ENCODE data around the gene ARHGAP15. TPM values are rescaled to one million over a fixed set of nuclear protein-coding genes. Genes with fewer than 3 reads are reported as not detected.

Gene ARHGAP15
- total RNA-seq, 2 donors from 2014 or later: 277 to 309 TPM

- Mint-ChIP-seq H3K36me3 (ENCODE audit: low read depth) (no peaks in the 10 kb centered on the region), H3K27ac (no peak overlapping the region), H3K4me3 (no peak overlapping the region), H3K4me1 (peaks cover 30% of the 10 kb centered on the region), H3K27me3 (no peaks in the 10 kb centered on the region)
- ATAC-seq (no peak), DNase-seq (no peak)
- H3K9me3 ChIP-seq (ENCODE audit: control insufficient read depth, low read length, poor library complexity, severe bottlenecking): no peaks in the 10 kb centered on the region
Measured at GRCh38 chr2:143333847-143334246, 204.6 kb downstream of the ARHGAP15 start.

DNA sequence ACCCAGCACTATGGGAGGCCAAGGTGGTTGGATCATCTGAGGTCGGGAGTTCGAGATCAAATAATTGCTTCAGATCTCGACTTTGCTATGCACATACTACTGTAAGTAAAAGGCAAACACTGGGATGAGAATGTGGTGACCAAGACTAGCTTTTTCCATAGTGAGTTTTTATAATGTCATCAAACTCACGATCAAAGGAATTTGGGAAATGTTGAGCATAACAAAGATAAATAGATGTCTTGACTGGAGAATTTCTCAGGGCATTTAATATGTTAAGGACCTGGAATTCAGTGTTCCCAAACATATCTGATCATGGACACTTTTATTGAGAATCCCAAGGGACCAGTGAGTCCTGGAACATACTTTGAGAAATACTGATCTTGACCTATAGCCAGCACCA, 205.6 kb downstream of the ARHGAP15 start:
- DNase-seq: no peak
- H3K27ac Mint-ChIP-seq: no peak overlapping the region
- no peak overlapping the region for H3K4me3 Mint-ChIP-seq
- ATAC-seq: no peak
- H3K9me3 ChIP-seq (ENCODE audit: control insufficient read depth, low read length, poor library complexity, severe bottlenecking): no peaks in the 10 kb centered on the region
- no peaks in the 10 kb centered on the region for H3K27me3 Mint-ChIP-seq
- H3K4me1 Mint-ChIP-seq: peaks cover 29% of the 10 kb centered on the region
- no peaks in the 10 kb centered on the region for H3K36me3 Mint-ChIP-seq (ENCODE audit: low read depth)

- peaks cover 37% of the 10 kb centered on the region for H3K4me1 Mint-ChIP-seq
- H3K4me3 Mint-ChIP-seq: peak overlapping the region; percentile 21
- peak overlapping the region; percentile 63 for H3K27ac Mint-ChIP-seq
- ATAC-seq (no peak), DNase-seq (no peak)
- no peaks in the 10 kb centered on the region for H3K27me3 Mint-ChIP-seq
- H3K36me3 Mint-ChIP-seq (ENCODE audit: low read depth): no peaks in the 10 kb centered on the region
- no peaks in the 10 kb centered on the region for H3K9me3 ChIP-seq (ENCODE audit: control insufficient read depth, low read length, poor library complexity, severe bottlenecking)
Measured at GRCh38 chr2:143336719-143337210, 207.5 kb downstream of the ARHGAP15 start.

DNA sequence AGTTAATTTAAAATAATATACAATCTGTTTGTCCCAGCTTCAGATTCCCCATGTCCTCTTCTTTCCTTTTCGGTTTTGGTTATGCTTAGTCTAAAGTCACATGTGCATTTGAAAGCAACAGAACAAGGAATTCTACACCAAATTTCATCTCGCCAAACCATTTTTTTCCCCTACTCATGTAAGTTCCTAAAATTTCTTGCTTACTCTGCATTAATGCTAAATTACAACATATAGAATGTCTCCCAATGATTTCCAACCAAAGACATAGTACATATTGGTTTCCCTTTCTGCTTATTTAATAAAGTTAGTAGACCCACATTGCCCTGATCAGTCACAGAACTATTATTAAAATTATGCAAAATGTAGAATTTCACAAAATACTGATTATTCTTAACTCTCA, 212.3 kb downstream of the ARHGAP15 start:
- DNase-seq (no peak), ATAC-seq (no peak)
- Mint-ChIP-seq H3K4me1 (peaks cover 45% of the 10 kb centered on the region), H3K36me3 (ENCODE audit: low read depth) (no peaks in the 10 kb centered on the region), H3K4me3 (no peak overlapping the region), H3K27ac (no peak overlapping the region), H3K27me3 (no peaks in the 10 kb centered on the region)
- H3K9me3 ChIP-seq (ENCODE audit: control insufficient read depth, low read length, poor library complexity, severe bottlenecking): no peaks in the 10 kb centered on the region

GRCh38 chr2:143344780-143345179, 215.6 kb downstream of the ARHGAP15 start:
- no peaks in the 10 kb centered on the region for H3K36me3 Mint-ChIP-seq (ENCODE audit: low read depth)
- H3K27me3 Mint-ChIP-seq: no peaks in the 10 kb centered on the region
- peaks cover 33% of the 10 kb centered on the region for H3K4me1 Mint-ChIP-seq
- no peak overlapping the region for H3K4me3 Mint-ChIP-seq
- H3K9me3 ChIP-seq (ENCODE audit: control insufficient read depth, low read length, poor library complexity, severe bottlenecking): no peaks in the 10 kb centered on the region
- no peak for ATAC-seq
- no peak for DNase-seq
- peak overlapping the region; percentile 39 for H3K27ac Mint-ChIP-seq

DNA sequence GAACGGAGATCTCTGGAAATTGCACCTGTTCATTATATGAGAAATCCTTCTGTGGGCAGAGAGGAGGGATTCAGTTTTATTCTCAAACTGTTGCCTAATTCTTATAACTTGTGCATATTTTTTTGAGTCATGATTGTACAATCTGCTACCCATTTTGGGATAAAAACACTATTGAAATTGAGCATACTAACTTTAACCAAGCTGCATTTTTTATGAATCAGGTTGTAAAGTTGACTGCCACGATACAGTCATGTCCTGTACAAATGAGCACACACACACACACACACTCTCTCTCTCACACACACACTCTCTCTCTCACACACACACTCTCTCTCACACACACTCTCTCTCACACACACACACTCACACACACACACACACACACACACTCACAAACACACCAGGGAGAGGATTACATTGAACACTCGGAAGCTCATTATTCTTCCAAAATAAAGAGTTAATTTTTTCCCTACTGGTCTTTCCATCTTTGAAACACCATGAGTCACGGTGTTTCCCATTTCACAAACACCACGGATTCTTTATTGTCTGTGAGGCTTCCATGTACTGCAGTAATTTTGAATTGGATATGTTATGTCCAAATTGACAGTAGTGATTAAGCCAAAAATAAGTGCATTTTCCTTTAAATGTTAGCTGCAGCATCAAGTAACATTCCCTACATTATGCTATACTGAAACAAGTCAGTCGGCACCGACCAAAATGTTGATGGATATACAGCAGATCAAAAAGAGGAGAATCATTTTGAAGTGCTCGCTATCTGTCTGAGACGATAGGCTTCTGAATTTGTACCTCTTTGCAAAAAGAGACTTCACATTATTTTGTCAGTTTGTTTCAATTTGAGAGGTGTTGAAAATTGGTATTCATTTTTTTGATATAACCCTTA, 216.9 kb downstream of the ARHGAP15 start:
- no peaks in the 10 kb centered on the region for H3K27me3 Mint-ChIP-seq
- no peak for DNase-seq
- H3K9me3 ChIP-seq (ENCODE audit: control insufficient read depth, low read length, poor library complexity, severe bottlenecking): no peaks in the 10 kb centered on the region
- H3K27ac Mint-ChIP-seq: peak overlapping the region; percentile 9
- no peak for ATAC-seq
- no peaks in the 10 kb centered on the region for H3K36me3 Mint-ChIP-seq (ENCODE audit: low read depth)
- peak overlapping the region; percentile 10 for H3K4me3 Mint-ChIP-seq
- peaks cover 25% of the 10 kb centered on the region for H3K4me1 Mint-ChIP-seq

GRCh38 chr2:143347271-143347695, 218.1 kb downstream of the ARHGAP15 start:
- Mint-ChIP-seq H3K27ac (no peak overlapping the region), H3K4me1 (peaks cover 24% of the 10 kb centered on the region), H3K27me3 (no peaks in the 10 kb centered on the region), H3K4me3 (no peak overlapping the region), H3K36me3 (ENCODE audit: low read depth) (no peaks in the 10 kb centered on the region)
- no peaks in the 10 kb centered on the region for H3K9me3 ChIP-seq (ENCODE audit: control insufficient read depth, low read length, poor library complexity, severe bottlenecking)
- ATAC-seq: no peak
- no peak for DNase-seq

DNA sequence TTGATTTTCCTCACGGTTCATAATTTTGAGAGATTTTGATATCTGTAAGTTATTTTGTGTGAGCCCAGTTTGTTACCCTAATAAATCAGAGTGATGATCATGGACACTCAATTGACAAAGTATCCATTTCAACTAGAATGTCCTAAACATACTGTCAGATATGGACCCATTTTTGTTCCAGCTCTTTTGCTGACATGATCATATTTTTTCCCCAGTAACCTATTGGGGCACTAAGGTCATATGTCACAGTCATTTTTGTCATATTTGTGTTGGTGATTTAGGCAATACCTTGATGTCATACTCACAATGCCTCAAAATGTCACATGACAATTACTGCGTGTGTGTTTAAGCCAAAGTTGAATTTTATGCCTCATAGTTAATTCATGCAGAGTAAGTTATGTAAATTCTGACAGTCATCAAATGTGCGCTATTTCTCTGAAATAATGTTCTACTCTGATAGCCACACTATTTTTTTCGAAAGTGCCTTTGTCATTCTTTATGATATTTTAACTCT, 218.7 kb downstream of the ARHGAP15 start:
- ATAC-seq: no peak
- H3K9me3 ChIP-seq (ENCODE audit: control insufficient read depth, low read length, poor library complexity, severe bottlenecking): no peaks in the 10 kb centered on the region
- no peak for DNase-seq
- Mint-ChIP-seq H3K27ac (no peak overlapping the region), H3K4me1 (peaks cover 20% of the 10 kb centered on the region), H3K27me3 (no peaks in the 10 kb centered on the region), H3K4me3 (no peak overlapping the region), H3K36me3 (ENCODE audit: low read depth) (no peaks in the 10 kb centered on the region)

DNA sequence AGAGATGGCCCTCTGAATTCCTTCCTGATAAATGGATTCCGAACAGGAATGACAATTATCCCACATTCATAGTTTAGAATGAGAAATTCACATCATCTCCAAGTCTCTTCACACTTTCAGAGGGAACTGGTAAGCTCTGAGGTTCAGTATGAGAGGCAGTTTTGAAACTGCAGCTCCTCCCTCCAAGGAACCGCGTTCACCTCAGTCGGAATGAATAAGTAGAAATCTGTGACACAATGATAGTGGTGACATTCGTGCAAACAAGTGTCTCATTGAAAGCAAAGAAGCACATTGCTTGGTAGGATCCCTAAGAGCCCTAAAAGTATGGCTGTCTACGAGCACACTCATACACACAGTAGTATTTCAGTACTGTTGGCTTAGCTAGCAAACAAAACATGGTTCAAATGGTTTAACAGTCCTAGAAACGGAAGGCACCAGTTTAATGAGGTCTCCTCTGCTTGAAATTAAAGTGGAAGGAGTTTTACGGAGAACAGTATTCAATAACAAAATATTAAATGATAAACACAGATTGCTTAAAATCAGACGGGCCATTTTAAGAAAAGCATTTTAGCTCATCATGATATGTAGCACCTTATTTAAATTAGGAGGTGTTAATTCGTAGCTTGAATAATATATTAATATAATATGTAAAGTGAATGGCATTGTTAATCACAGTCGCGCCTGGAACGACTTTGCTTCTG, 225.0 kb downstream of the ARHGAP15 start:
- no peaks in the 10 kb centered on the region for H3K9me3 ChIP-seq (ENCODE audit: control insufficient read depth, low read length, poor library complexity, severe bottlenecking)
- DNase-seq (no peak), ATAC-seq (no peak)
- peaks cover 13% of the 10 kb centered on the region for H3K4me1 Mint-ChIP-seq
- H3K36me3 Mint-ChIP-seq (ENCODE audit: low read depth): no peaks in the 10 kb centered on the region
- no peaks in the 10 kb centered on the region for H3K27me3 Mint-ChIP-seq
- H3K4me3 Mint-ChIP-seq: no peak overlapping the region
- H3K27ac Mint-ChIP-seq: no peak overlapping the region

- H3K4me3 Mint-ChIP-seq: no peak overlapping the region
- ATAC-seq (no peak), DNase-seq (no peak)
- no peaks in the 10 kb centered on the region for H3K9me3 ChIP-seq (ENCODE audit: control insufficient read depth, low read length, poor library complexity, severe bottlenecking)
- no peaks in the 10 kb centered on the region for H3K36me3 Mint-ChIP-seq (ENCODE audit: low read depth)
- H3K27me3 Mint-ChIP-seq: no peaks in the 10 kb centered on the region
- H3K4me1 Mint-ChIP-seq: peaks cover 17% of the 10 kb centered on the region
- H3K27ac Mint-ChIP-seq: no peak overlapping the region
Measured at GRCh38 chr2:143355870-143356269, 226.7 kb downstream of the ARHGAP15 start.

DNA sequence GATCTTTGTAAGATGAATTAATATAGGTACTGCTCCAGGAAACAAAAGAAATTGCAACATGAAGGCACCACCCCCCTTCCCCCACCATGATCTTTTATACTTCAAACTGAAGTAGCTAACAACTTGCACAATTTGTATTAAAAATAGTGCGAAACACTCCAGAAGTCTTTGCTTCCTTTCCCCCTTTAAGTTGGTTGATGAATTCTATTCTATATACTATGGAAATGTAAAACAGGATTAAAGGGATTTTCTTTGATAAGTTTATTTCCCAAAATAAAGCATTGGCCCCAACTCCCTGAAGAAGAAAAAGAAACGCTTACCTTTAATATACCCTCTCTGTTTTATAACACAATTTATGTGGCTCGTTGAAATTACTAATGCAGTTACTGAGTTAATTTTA, 227.1 kb downstream of the ARHGAP15 start:
- ATAC-seq (no peak), DNase-seq (no peak)
- Mint-ChIP-seq H3K4me1 (peaks cover 14% of the 10 kb centered on the region), H3K27ac (no peak overlapping the region), H3K4me3 (no peak overlapping the region), H3K36me3 (ENCODE audit: low read depth) (no peaks in the 10 kb centered on the region), H3K27me3 (no peaks in the 10 kb centered on the region)
- H3K9me3 ChIP-seq (ENCODE audit: control insufficient read depth, low read length, poor library complexity, severe bottlenecking): no peaks in the 10 kb centered on the region

- no peaks in the 10 kb centered on the region for H3K36me3 Mint-ChIP-seq (ENCODE audit: low read depth)
- H3K27ac Mint-ChIP-seq: no peak overlapping the region
- no peaks in the 10 kb centered on the region for H3K9me3 ChIP-seq (ENCODE audit: control insufficient read depth, low read length, poor library complexity, severe bottlenecking)
- no peak overlapping the region for H3K4me3 Mint-ChIP-seq
- no peaks in the 10 kb centered on the region for H3K27me3 Mint-ChIP-seq
- no peak for DNase-seq
- peaks cover 15% of the 10 kb centered on the region for H3K4me1 Mint-ChIP-seq
- ATAC-seq: no peak
Measured at GRCh38 chr2:143356736-143357446, 227.7 kb downstream of the ARHGAP15 start.

GRCh38 chr2:143357966-143358365, 228.7 kb downstream of the ARHGAP15 start:
- DNase-seq (no peak), ATAC-seq (no peak)
- no peaks in the 10 kb centered on the region for H3K27me3 Mint-ChIP-seq
- H3K36me3 Mint-ChIP-seq (ENCODE audit: low read depth): no peaks in the 10 kb centered on the region
- no peaks in the 10 kb centered on the region for H3K9me3 ChIP-seq (ENCODE audit: control insufficient read depth, low read length, poor library complexity, severe bottlenecking)
- no peak overlapping the region for H3K4me3 Mint-ChIP-seq
- H3K4me1 Mint-ChIP-seq: peaks cover 17% of the 10 kb centered on the region
- H3K27ac Mint-ChIP-seq: no peak overlapping the region

Data from T-helper 17 cell (primary cell).